OCI-LY1 (cell line): ENCODE results near the gene DTNB.

Experiments
- H2AFZ ChIP-seq: fragments of 200-600 bp; sonication (generic), shearing (Covaris generic); 2 replicates; pipeline ENCODE4 v1.6.0; 2014; ENCODE audit warnings: antibody characterized with exemption, mild to moderate bottlenecking, low read length
- H3F3A ChIP-seq: fragments of 200-600 bp; sonication (generic), shearing (Covaris generic); 2 replicates; pipeline ENCODE4 v1.6.0; 2014; ENCODE audit warnings: mild to moderate bottlenecking, antibody characterized with exemption, low read length, moderate library complexity; ENCODE audit not compliant: insufficient read depth
- H3K27ac ChIP-seq: fragments of 200-600 bp; sonication (generic); 2 replicates; pipeline ENCODE4 v1.5.1; 2014; ENCODE audit warnings: low read length, mixed run types, mild to moderate bottlenecking, low read depth; ENCODE audit not compliant: poor library complexity, severe bottlenecking
- H3K27me3 ChIP-seq: fragments of 200-600 bp; sonication (generic); 2 replicates; pipeline ENCODE4 v1.6.0; 2014; ENCODE audit warnings: antibody characterized with exemption, mild to moderate bottlenecking, low read length, moderate library complexity; ENCODE audit not compliant: insufficient read depth
- H3K36me3 ChIP-seq: fragments of 200-600 bp; sonication (generic); 2 replicates; pipeline ENCODE4 v1.6.1; 2014; ENCODE audit warnings: mild to moderate bottlenecking, antibody characterized with exemption, low read length, moderate library complexity, mixed read lengths; ENCODE audit not compliant: insufficient read depth
- H3K4me1 ChIP-seq: fragments of 200-600 bp; sonication (generic); 2 replicates; pipeline ENCODE4 v1.5.1; 2014; ENCODE audit warnings: mild to moderate bottlenecking, low read length, moderate library complexity; ENCODE audit not compliant: insufficient read depth, severe bottlenecking
- H3K4me2 ChIP-seq: fragments of 200-600 bp; sonication (generic), shearing (Covaris generic); 2 replicates; pipeline ENCODE4 v1.6.1; 2014; ENCODE audit warnings: low read length
- H3K4me3 ChIP-seq: fragments of 200-600 bp; sonication (generic); 2 replicates; pipeline ENCODE4 v1.5.1; 2014; ENCODE audit warnings: low read length, low read depth, mild to moderate bottlenecking, mixed read lengths; ENCODE audit not compliant: poor library complexity, severe bottlenecking
- H3K79me2 ChIP-seq: fragments of 200-600 bp; shearing (Covaris generic); 2 replicates; pipeline ENCODE4 v1.6.1; 2016; ENCODE audit warnings: mixed run types, low read length, mixed read lengths; ENCODE audit not compliant: insufficient read depth
- H3K9ac ChIP-seq: fragments of 200-600 bp; sonication (generic), shearing (Covaris generic); 2 replicates; pipeline ENCODE4 v1.6.1; 2014; ENCODE audit warnings: mild to moderate bottlenecking, low read length, mixed read lengths
- H3K9me2 ChIP-seq: fragments of 200-600 bp; sonication (generic), shearing (Covaris generic); 2 replicates; pipeline ENCODE4 v1.6.1; 2014; ENCODE audit warnings: low read depth, mild to moderate bottlenecking, low read length, mixed read lengths
- H3K9me3 ChIP-seq: fragments of 200-600 bp; shearing (Covaris generic); 2 replicates; pipeline ENCODE4 v1.6.1; 2014; ENCODE audit warnings: low read length, mixed read lengths
- H4K20me1 ChIP-seq: fragments of 200-600 bp; sonication (generic), shearing (Covaris generic); 2 replicates; pipeline ENCODE4 v1.6.0; 2016; ENCODE audit warnings: mild to moderate bottlenecking, low read length; ENCODE audit not compliant: insufficient read depth
- CTCF ChIP-seq: fragments of 200-600 bp; sonication (generic), shearing (Covaris generic); IDR thresholded peaks from 2 replicates; pipeline ENCODE4 v1.5.1; 2017; ENCODE audit warnings: mild to moderate bottlenecking, antibody characterized with exemption, low read length, moderate library complexity, mixed read lengths
- EZH2 ChIP-seq: fragments of 200-600 bp; sonication (generic), shearing (Covaris generic); IDR thresholded peaks from 2 replicates; pipeline ENCODE4 v1.8.0; 2017; ENCODE audit warnings: borderline replicate concordance, mixed run types, mild to moderate bottlenecking, antibody characterized with exemption, low read length, moderate library complexity, mixed read lengths

The DTNB gene

DNA sequence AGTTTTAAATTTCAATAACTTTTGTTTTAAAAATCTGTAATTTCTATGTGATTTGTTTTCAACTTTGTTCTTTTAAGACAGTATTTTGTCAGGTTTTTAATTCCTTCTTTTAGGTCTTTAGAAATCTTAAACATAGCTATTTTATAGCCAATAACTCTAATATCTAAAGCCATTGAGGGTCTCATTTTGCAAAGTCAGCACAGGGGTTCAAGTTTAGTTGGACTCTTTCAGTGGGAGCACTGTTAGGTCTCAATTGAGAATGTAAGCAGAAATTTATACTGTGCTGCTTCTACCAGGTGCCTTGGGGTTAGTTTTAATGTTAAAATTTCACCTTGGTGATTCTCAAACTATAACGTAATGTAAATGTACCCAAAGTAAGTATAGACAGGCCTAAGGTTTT is 226.4 kb downstream of the DTNB start:
- H3K27me3 ChIP-seq, result no peaks in the 10 kb centered on the region
- no peak overlapping the region for H3K4me3 ChIP-seq
- no peaks in the 10 kb centered on the region for H3K79me2 ChIP-seq
- no peaks in the 10 kb centered on the region for H4K20me1 ChIP-seq
- H3K4me2 ChIP-seq, result no peak overlapping the region
- no peaks in the 10 kb centered on the region for H3K9me3 ChIP-seq
- H3K36me3 ChIP-seq, result no peaks in the 10 kb centered on the region
- H3K27ac ChIP-seq, result no peak overlapping the region
- H3F3A ChIP-seq, result no peaks in the 10 kb centered on the region
- no peak overlapping the region for H3K9ac ChIP-seq
- TF ChIP-seq CTCF, result no peak
- TF ChIP-seq EZH2, result no peak
- no peaks in the 10 kb centered on the region for H3K9me2 ChIP-seq
- no peak overlapping the region for H2AFZ ChIP-seq
- H3K4me1 ChIP-seq, result no peaks in the 10 kb centered on the region

- Histone ChIP-seq H3K9ac (no peak overlapping the region), H3K27me3 (no peaks in the 10 kb centered on the region), H3K4me3 (no peak overlapping the region), H3K9me2 (no peaks in the 10 kb centered on the region), H3K4me2 (no peak overlapping the region), H3K79me2 (no peaks in the 10 kb centered on the region), H3K9me3 (no peaks in the 10 kb centered on the region), H3K36me3 (no peaks in the 10 kb centered on the region), H3K4me1 (no peaks in the 10 kb centered on the region), H3F3A (no peaks in the 10 kb centered on the region), H2AFZ (no peak overlapping the region), H3K27ac (no peak overlapping the region), H4K20me1 (no peaks in the 10 kb centered on the region)
- TF ChIP-seq EZH2 (no peak), CTCF (no peak)
These were observed 227.3 kb downstream of the DTNB start for GRCh38 chr2:25446122-25446521.

GRCh38 chr2:25445464-25445863 is 227.9 kb downstream of the DTNB start:
- Histone ChIP-seq H3K79me2 (no peaks in the 10 kb centered on the region), H3K4me1 (no peaks in the 10 kb centered on the region), H3F3A (no peaks in the 10 kb centered on the region), H4K20me1 (no peaks in the 10 kb centered on the region), H3K27ac (no peak overlapping the region), H3K9ac (no peak overlapping the region), H3K9me2 (no peaks in the 10 kb centered on the region), H3K9me3 (no peaks in the 10 kb centered on the region), H3K4me3 (no peak overlapping the region), H3K36me3 (no peaks in the 10 kb centered on the region), H3K4me2 (no peak overlapping the region), H3K27me3 (no peaks in the 10 kb centered on the region), H2AFZ (no peak overlapping the region)
- TF ChIP-seq EZH2 (no peak), CTCF (no peak)
